ENCODE measurements around the gene DRGX.

DRGX gene

GRCh38 chr10:49381111-49381900, 14.6 kb downstream of the DRGX start:
- no peak for DNase-seq

- DNase-seq: no peak
Measured at GRCh38 chr10:49379596-49380410, 16.1 kb downstream of the DRGX start.

- DNase-seq: no peak
Measured at GRCh38 chr10:49377256-49377655, 18.6 kb downstream of the DRGX start.

- no peak for DNase-seq
Measured at GRCh38 chr10:49375611-49376010, 20.3 kb downstream of the DRGX start.

- no peak for DNase-seq
Measured at GRCh38 chr10:49374740-49375139, 21.1 kb downstream of the DRGX start.

GRCh38 chr10:49373361-49373760, 22.5 kb downstream of the DRGX start:
- DNase-seq: no peak

- DNase-seq: no peak
Measured at GRCh38 chr10:49371967-49372366, 23.9 kb downstream of the DRGX start.

- DNase-seq: no peak
Measured at GRCh38 chr10:49370326-49371100, 25.4 kb downstream of the DRGX start.

- no peak for DNase-seq
Measured at GRCh38 chr10:49369216-49370162, 26.4 kb downstream of the DRGX start.

GRCh38 chr10:49368256-49368655, 27.6 kb downstream of the DRGX start:
- DNase-seq: no peak

GRCh38 chr10:49367600-49367999, 28.3 kb downstream of the DRGX start:
- no peak for DNase-seq

GRCh38 chr10:49366460-49366859, 29.4 kb downstream of the DRGX start:
- no peak for DNase-seq

- no peak for DNase-seq
Measured at GRCh38 chr10:49365675-49366415, 30.0 kb downstream of the DRGX start.

GRCh38 chr10:49365275-49365674, 30.6 kb downstream of the DRGX start:
- DNase-seq: no peak

- no peak for DNase-seq
Measured at GRCh38 chr10:49364747-49365146, 31.1 kb downstream of the DRGX start.

- no peak for DNase-seq
Measured at GRCh38 chr10:49364051-49364450, 31.8 kb downstream of the DRGX start.

- DNase-seq: no peak
Measured at GRCh38 chr10:49363309-49364031, 32.4 kb downstream of the DRGX start.

GRCh38 chr10:49362596-49363260, 33.2 kb downstream of the DRGX start:
- DNase-seq: no peak

GRCh38 chr10:49361735-49362568, 33.9 kb downstream of the DRGX start:
- DNase-seq: no peak

All from DMS 273 treated with DMSO at 0.1 percent for 48 hours (cell line).